Lower leg skin (tissue), 4 donors: ENCODE data around the gene SCAP. TPM values are rescaled to one million over a fixed set of nuclear protein-coding genes. Genes with fewer than 3 reads are reported as not detected.
"Not testable (repeated sequence)": the region's sequence is repeated elsewhere in the genome, so short reads cannot be mapped to it uniquely, and the experiment has no call there.

Experiments used
- DNase-seq, 2 donors: peaks; one replicate each; pipeline ENCODE4 v3.0.0-alpha.2; 2019; ENCODE audit warnings: low spot score in 2 of 2
- H3K4me3 ChIP-seq: fragments of 200-600 bp; sonication (generic); 2 replicates; pipeline ENCODE4 v1.5.1; 2017; ENCODE audit warnings: mild to moderate bottlenecking, low read depth; ENCODE audit not compliant: poor library complexity, severe bottlenecking
- POLR2A ChIP-seq, 2 donors: fragments of 450-650 bp; IDR thresholded peaks; one replicate each; pipeline ENCODE4 v1.6.1; 2016 to 2017; ENCODE audit warnings: antibody characterized with exemption in 2 of 2, mild to moderate bottlenecking in 1 of 2, moderate library complexity in 1 of 2
- whole genome bisulfite sequencing, 2 donors: methylation state at CpG; one replicate each; pipeline ENCODE4 v1.1.5; 2018; 5-methylcytosine and 5-hydroxymethylcytosine counted together
- intact Hi-C: fragments of 100-400 bp; cut with DNase I; formaldehyde crosslinking; loops from one replicate; pipeline ENCODE4 v1.15.0; 2023; ENCODE audit warnings: low total_unique reads
- total RNA-seq, 4 donors: library from RNA; depleted of rRNA; stranded (reverse); fragments of >200 nt; gene quantifications; one replicate each; pipeline ENCODE4 v1.1.0, GENCODE V29; 2016
- TF ChIP-seq, protein P1 (sequence below), 3 donors: fragments of 450-650 bp; IDR thresholded peaks; one replicate each; pipeline ENCODE4 v1.5.1; 2016; ENCODE audit warnings: antibody characterized with exemption in 3 of 3, mild to moderate bottlenecking in 3 of 3, moderate library complexity in 2 of 3

SCAP gene
- total RNA-seq, 4 donors from 2014 or later = 100 to 188 (median 123) TPM

DNA sequence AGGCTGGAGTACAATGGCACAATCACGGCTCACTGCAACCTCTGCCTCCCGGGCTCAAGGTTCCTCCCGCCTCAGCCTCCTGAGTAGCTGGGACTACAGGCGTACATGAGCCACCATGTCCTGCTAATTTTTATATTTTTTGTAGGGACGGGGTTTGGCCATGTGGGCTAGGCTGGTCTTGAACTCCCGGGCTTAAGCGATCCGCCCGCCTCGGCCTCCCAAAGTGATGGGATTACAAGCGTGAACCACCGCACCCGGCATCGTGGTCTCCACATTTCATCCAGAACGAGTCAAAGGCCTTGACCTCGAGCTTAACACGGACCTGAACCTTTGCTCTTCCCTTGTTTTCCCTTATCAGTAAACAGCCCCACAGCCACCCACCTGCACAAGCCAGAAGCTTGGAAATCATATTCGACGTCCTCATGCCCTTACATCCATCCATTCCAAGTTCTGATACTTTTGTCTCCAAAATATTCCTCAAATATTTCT is 96.3 kb downstream of the SCAP start:
- intact Hi-C loops = no loop called here
- WGBS, 2 donors = 86 to 89% methylated on average over 19 of the region's 19 CpGs

DNA sequence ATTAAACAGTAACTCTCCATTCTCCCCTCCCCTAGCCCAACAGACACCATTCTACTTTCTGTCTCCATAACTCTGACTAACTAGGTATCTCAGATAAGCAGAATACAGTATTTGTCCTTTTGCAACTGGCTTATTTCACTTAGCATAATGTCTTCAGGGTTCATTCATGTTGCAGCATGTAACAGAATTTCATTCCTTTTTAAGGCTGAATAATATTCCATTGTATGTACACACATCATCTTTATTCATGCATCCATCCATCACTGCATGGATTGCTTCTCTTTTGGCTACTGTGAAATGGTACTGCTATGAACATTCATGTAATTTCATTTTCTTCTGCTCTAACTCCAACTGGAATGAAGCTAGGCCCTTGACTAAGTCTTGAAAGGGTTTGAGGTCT is 96.9 kb downstream of the SCAP start:
- intact Hi-C loops = no loop called here
- TF ChIP-seq POLR2A (IDR thresholded peaks at IDR 0.05) = no peak
- TF ChIP-seq, protein P1, sequence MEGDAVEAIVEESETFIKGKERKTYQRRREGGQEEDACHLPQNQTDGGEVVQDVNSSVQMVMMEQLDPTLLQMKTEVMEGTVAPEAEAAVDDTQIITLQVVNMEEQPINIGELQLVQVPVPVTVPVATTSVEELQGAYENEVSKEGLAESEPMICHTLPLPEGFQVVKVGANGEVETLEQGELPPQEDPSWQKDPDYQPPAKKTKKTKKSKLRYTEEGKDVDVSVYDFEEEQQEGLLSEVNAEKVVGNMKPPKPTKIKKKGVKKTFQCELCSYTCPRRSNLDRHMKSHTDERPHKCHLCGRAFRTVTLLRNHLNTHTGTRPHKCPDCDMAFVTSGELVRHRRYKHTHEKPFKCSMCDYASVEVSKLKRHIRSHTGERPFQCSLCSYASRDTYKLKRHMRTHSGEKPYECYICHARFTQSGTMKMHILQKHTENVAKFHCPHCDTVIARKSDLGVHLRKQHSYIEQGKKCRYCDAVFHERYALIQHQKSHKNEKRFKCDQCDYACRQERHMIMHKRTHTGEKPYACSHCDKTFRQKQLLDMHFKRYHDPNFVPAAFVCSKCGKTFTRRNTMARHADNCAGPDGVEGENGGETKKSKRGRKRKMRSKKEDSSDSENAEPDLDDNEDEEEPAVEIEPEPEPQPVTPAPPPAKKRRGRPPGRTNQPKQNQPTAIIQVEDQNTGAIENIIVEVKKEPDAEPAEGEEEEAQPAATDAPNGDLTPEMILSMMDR (IDR thresholded peaks at IDR 0.05) = no peak
- DNase-seq = no peak
- no peak overlapping the region for H3K4me3 ChIP-seq

More for the DNA sequence above, 96.3 kb downstream of the SCAP start:
- TF ChIP-seq POLR2A (IDR thresholded peaks at IDR 0.05) = no peak
- DNase-seq = no peak
- no peak overlapping the region for H3K4me3 ChIP-seq

DNA sequence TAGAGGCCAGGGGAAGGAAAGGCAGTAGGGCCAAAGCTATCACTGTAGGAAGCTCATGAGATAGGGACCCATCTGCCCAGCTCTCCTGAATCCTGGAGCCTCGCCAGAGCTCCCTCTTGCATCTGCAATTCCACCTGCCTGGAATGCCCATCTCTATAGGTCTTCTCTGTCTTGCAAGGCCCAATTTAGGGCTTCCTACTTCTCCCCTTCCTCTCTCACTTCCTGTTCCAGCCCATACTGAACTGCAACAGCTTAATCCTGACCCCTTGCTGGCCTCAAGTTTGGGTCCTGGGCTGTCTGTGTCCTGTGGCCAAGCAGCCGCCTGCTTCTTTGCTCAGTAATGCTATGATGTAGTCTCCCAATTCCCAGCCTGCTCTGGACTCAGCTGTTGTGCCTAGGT is 98.6 kb downstream of the SCAP start:
- WGBS, 2 donors = 95 to 96% methylated on average over 2 of the region's 2 CpGs
- no peak for DNase-seq
- no peak overlapping the region for H3K4me3 ChIP-seq
- intact Hi-C loops = no loop called here
- TF ChIP-seq POLR2A (IDR thresholded peaks at IDR 0.05) = no peak
- TF ChIP-seq, protein P1 (IDR thresholded peaks at IDR 0.05) = no peak

DNA sequence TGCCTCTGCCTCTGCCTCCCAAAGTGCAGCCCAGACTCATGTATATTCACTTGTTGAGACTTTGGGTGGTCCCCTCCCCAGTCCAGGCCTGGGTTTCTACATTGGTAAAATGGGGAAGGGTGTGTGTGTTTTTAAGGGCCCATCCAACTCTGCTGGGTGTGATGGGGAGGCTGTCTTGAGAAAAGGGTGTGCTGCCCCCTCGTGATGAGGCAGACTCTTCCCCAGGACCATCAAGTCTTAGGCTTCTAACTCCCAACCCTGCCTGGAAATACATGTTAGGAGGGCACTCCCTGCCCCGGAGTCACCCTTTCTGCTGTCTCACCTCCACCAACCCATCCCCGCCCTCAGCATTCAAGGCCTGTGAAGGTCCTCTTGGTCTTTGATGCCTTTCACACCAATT is 99.3 kb downstream of the SCAP start:
- no peak overlapping the region for H3K4me3 ChIP-seq
- TF ChIP-seq, protein P1 (IDR thresholded peaks at IDR 0.05) = no peak
- no peak for TF ChIP-seq POLR2A (IDR thresholded peaks at IDR 0.05)
- 78 to 90% methylated on average over 3 of the region's 3 CpGs for WGBS, 2 donors
- intact Hi-C loops = no loop called here
- no peak for DNase-seq

DNA sequence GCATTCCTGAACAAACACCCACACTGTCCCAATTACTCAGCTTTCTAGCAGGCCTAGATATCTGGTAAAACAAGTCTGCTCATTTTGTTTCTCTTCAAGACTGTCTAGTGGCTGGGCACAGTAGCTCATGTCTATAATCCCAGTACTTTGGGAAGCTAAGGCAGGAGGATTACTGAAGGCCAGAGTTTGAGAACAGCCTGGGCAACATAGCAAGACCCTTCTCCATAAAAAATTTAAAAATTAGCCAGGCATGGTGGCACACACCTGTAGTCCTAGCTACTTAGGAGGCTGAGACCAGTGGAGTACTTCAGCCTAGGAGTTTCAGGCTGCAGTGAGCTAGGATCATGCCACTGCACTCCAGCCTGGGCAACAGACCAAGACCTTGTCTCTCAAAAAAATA is 101.2 kb downstream of the SCAP start:
- no peak for DNase-seq
- no peak for TF ChIP-seq POLR2A (IDR thresholded peaks at IDR 0.05)
- TF ChIP-seq, protein P1 (IDR thresholded peaks at IDR 0.05) = no peak
- intact Hi-C loops = no loop called here
- no peak overlapping the region for H3K4me3 ChIP-seq

DNA sequence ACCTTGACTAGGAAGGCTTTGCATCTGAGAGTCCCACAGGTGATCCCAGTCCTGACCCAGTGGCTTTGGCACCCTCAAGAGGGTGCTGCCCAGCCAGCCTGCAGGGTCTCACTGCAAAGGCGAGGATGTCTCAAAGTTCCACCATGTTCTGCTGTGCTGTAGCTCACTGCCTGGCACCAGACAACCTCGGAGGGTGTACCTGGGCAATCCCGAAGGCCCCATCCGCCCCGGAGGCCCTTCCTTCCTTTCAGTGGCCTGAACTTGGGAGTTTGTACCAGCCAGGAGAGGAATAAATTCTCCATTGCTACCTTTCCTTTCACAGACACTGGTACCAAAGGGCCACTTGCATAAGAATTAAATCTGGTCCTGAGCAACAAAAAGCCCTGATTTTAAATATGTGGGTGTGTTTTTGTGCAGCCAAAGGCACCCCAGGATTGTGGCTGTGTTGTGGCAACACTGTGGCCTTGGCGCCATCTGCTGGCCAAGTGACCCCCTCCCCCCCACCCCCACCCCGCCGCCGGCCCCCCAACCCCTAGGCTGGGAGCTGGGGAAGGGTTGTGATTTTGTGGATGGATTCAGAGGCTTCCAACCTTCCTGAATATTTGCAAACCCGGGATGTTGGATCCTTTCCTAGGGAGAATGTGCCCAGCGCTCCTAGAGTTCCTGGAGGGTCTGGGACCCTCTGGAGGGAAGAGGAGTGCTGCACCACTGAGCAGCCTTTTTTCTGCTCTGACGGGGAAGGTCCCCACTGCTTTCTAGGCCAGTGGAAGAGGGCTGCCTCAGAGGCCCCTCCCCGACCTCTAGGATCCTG is 104.6 kb downstream of the SCAP start:
- intact Hi-C loops = no loop called here
- 38 to 50% methylated on average over 9 to 13 of the region's 13 CpGs for WGBS, 2 donors

DNA sequence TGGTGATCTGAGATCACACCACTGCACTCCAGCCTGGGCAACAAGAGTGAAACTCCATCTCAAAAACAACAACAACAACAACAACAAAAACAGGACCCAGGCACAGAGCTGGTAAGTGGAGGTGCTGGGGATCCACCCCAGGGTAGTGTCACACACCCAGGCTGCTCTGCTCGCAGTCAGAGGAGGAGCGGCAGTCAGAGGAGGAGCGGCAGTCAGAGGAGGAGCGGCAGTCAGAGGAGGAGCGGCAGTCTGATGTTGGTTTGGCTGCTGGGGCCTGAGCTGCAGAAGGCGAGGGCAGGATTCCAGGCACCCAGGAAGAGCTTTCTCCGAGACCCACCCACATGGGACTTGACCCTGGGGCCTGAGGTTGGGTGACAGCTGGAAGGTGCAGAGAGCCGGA is 105.7 kb downstream of the SCAP start:
- H3K4me3 ChIP-seq, intact Hi-C loops, DNase-seq: not testable (repeated sequence)
- 79 to 92% methylated on average over 8 of the region's 8 CpGs for WGBS, 2 donors

More for the DNA sequence above, 104.6 kb downstream of the SCAP start:
- no peak for DNase-seq
- no peak for TF ChIP-seq POLR2A (IDR thresholded peaks at IDR 0.05)
- TF ChIP-seq, protein P1 (IDR thresholded peaks at IDR 0.05) = no peak
- H3K4me3 ChIP-seq = no peak overlapping the region
